Natural killer cell treated with Interleukin-12 subunit alpha and Interleukin-12 subunit beta and Interleukin-15 and Interleukin-18, amount 100 ng/mL, for 72 hours (primary cell): ENCODE results near the gene IFNA10. TPM values are rescaled to one million over a fixed set of nuclear protein-coding genes. Genes with fewer than 3 reads are reported as not detected.
"Not testable (repeated sequence)": the region's sequence is repeated elsewhere in the genome, so short reads cannot be mapped to it uniquely, and the experiment has no call there.

ENCODE experiments used
- ATAC-seq, 2 donors: fragments of 150-1000 bp; cut with Tn5 transposase in 1 of 2; sonication (Bioruptor Pico), chemical (Tn5 transposase) in 1 of 2; 2 replicates each; pipeline ENCODE4 v1.10.0; 2021
- DNase-seq: peaks from one replicate; pipeline ENCODE4 v3.0.0; 2022; ENCODE audit warnings: low spot score
- H3K27ac Mint-ChIP-seq, 2 donors: 1 replicate in 1 of 2; 2 replicates in 1 of 2; pipeline ENCODE4 v1.8.0; 2022; ENCODE audit warnings: mixed read lengths in 2 of 2, mild to moderate bottlenecking in 1 of 2, moderate library complexity in 1 of 2
- H3K27me3 Mint-ChIP-seq, 2 donors: 1 replicate in 1 of 2; 2 replicates in 1 of 2; pipeline ENCODE4 v1.8.0; 2022; ENCODE audit warnings: mixed read lengths in 2 of 2
- H3K36me3 Mint-ChIP-seq: one replicate; pipeline ENCODE4 v1.8.0; 2022; ENCODE audit warnings: mixed read lengths
- H3K4me1 Mint-ChIP-seq, 2 donors: 1 replicate in 1 of 2; 2 replicates in 1 of 2; pipeline ENCODE4 v1.8.0; 2022; ENCODE audit warnings: low read depth in 2 of 2, mixed read lengths in 2 of 2, mild to moderate bottlenecking in 1 of 2
- H3K4me3 Mint-ChIP-seq: one replicate; pipeline ENCODE4 v1.8.0; 2022; ENCODE audit warnings: mixed read lengths
- H3K9me3 Mint-ChIP-seq: 2 replicates; pipeline ENCODE4 v1.8.0; 2022; ENCODE audit warnings: mixed read lengths
- total RNA-seq, 2 donors: library from RNA; stranded (reverse); gene quantifications; one replicate each; pipeline ENCODE4 v1.2.3, GENCODE V29; 2022

Gene IFNA10
- total RNA-seq, 2 donors from 2014 or later = not detected

- not testable (repeated sequence) for H3K27ac Mint-ChIP-seq, ATAC-seq, H3K36me3 Mint-ChIP-seq, DNase-seq, H3K9me3 Mint-ChIP-seq, H3K4me1 Mint-ChIP-seq
- peak overlapping the region; percentile 60 for H3K4me3 Mint-ChIP-seq
- peaks cover 12 to 25% of the 10 kb centered on the region in 2 donors for H3K27me3 Mint-ChIP-seq
Measured at GRCh38 chr9:21213411-21214326, 6.7 kb upstream of the IFNA10 start.

DNA sequence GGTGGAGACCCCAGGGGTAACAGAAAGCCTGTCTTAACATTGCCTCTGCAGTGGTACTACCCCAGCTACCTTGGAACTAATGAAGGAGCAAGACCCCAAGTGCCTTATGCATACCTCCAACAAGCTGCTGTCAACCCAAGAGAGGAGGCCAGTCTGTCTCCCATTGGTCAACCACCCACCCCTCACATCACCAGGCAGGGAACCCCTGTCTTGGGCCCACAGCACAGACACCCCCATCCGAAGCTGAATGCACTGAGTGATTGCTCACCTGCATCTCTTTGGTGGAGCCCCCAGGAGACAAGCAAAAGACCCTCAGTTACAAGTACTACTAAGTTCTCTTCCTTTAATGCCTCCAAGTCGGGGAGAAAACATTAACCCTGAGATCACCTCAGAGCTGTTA lies 5.2 kb upstream of the IFNA10 start:
- not testable (repeated sequence) for H3K9me3 Mint-ChIP-seq, H3K36me3 Mint-ChIP-seq, H3K4me1 Mint-ChIP-seq, H3K4me3 Mint-ChIP-seq, H3K27ac Mint-ChIP-seq, DNase-seq
- ATAC-seq = peak in 1 of 2 donors; percentile 41
- peaks cover 12 to 21% of the 10 kb centered on the region in 2 donors for H3K27me3 Mint-ChIP-seq

GRCh38 chr9:21210782-21211181 lies 3.8 kb upstream of the IFNA10 start:
- H3K4me3 Mint-ChIP-seq, ATAC-seq, H3K4me1 Mint-ChIP-seq, H3K9me3 Mint-ChIP-seq, H3K36me3 Mint-ChIP-seq, H3K27ac Mint-ChIP-seq, DNase-seq: not testable (repeated sequence)
- peaks cover 8 to 20% of the 10 kb centered on the region in 2 donors for H3K27me3 Mint-ChIP-seq

DNA sequence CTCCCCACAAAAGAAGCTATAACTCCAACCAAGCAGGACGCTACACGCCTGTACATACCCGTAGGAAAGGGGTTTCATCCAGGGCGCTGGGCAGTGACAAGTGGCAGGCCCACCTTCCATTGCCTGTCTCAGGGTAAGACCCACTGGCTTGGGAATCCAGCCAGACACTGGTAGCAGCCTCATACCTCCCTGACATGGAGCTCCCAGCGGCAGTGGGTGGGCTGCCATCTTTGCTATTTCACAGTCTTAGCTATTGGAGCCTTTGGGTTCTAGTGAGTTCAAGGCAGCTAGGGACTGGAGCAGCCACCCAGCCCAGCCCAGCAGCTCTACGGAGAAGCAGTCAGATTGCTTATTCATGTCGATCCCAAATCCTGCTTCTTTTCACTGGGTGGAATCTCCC lies 3.4 kb upstream of the IFNA10 start:
- Mint-ChIP-seq H3K4me3 (no peak overlapping the region), H3K27me3 (peaks cover 8 to 20% of the 10 kb centered on the region in 2 donors), H3K36me3 (peaks cover 4% of the 10 kb centered on the region), H3K4me1 (peaks cover 0 to 6% of the 10 kb centered on the region in 2 donors), H3K27ac (no peak overlapping the region), H3K9me3 (no peaks in the 10 kb centered on the region)
- ATAC-seq (no peak), DNase-seq (no peak)

GRCh38 chr9:21205204-21205603 lies 1.7 kb downstream of the IFNA10 start:
- H3K9me3 Mint-ChIP-seq = no peaks in the 10 kb centered on the region
- H3K27ac Mint-ChIP-seq = no peak overlapping the region
- ATAC-seq (no peak), DNase-seq (no peak)
- no peaks in the 10 kb centered on the region for H3K4me1 Mint-ChIP-seq
- no peak overlapping the region for H3K4me3 Mint-ChIP-seq
- peaks cover 5% of the 10 kb centered on the region for H3K36me3 Mint-ChIP-seq
- H3K27me3 Mint-ChIP-seq = peaks cover 21 to 25% of the 10 kb centered on the region in 2 donors

GRCh38 chr9:21202105-21202504 lies 4.8 kb downstream of the IFNA10 start, which contains the start of gene IFNA7:
IFNA7 (minus strand) TSS chr9:21202205; CDS start chr9:21202165, 40 bp downstream.
- H3K9me3 Mint-ChIP-seq, DNase-seq, ATAC-seq, H3K27ac Mint-ChIP-seq, H3K4me3 Mint-ChIP-seq, H3K36me3 Mint-ChIP-seq, H3K4me1 Mint-ChIP-seq: not testable (repeated sequence)
- peaks cover 21 to 25% of the 10 kb centered on the region in 2 donors for H3K27me3 Mint-ChIP-seq

DNA sequence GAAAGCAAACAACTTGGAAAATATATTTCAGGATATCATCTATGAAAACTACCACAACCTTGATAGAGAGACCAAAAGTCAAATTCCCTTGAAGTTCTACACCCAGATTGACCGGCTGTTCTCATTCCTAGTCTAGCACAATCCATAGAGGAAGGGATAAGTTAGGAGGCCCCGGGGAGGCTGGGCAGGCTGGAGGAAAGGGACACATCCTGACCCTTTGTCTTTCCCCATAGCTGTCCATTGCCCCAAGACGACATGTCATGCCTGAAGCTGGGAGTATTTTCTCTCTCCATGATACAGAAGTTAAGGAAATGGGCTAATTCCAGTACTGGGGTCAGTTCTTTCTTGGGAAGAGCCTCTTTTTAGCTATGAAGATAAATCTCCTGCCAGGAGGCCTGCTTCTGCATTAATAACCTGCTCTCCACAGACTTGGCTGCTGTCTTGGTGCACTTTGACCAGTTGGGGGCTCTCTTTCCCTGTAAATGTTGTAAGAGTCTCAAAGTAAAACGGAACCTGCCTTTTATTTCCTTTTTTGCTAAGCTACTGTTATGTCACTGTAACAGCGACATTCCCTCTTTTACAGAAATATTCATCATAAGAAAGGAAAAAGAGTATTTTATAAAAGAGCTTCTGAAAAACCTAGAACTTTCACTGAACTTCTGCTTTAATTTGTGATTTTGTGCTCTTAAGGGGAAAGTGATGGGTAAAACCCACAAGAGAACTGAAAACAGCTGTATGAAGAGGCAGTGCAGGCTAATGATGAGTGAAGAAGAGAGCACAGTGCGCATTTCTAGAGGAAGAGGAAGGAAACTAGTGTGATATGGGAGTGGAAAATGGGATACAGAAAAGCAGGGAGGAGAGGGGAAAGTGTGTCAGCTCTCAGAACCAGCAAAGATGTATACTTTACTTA lies 11.8 kb downstream of the IFNA10 start:
- not testable (repeated sequence) for H3K27me3 Mint-ChIP-seq, H3K4me1 Mint-ChIP-seq, DNase-seq, H3K9me3 Mint-ChIP-seq, H3K36me3 Mint-ChIP-seq
- Mint-ChIP-seq H3K4me3 (peak overlapping the region; percentile 63), H3K27ac (peak overlapping the region in 1 of 2 donors; percentile 52)
- peak; percentile 65 to 80 for ATAC-seq

- DNase-seq, H3K36me3 Mint-ChIP-seq, ATAC-seq, H3K27me3 Mint-ChIP-seq, H3K4me1 Mint-ChIP-seq, H3K9me3 Mint-ChIP-seq, H3K27ac Mint-ChIP-seq, H3K4me3 Mint-ChIP-seq: not testable (repeated sequence)
Measured at GRCh38 chr9:21187487-21187886, 19.5 kb downstream of the IFNA10 start, which contains the start of gene IFNA4. IFNA4 (minus strand) TSS chr9:21187587; CDS start chr9:21187531, 56 bp downstream.

GRCh38 chr9:21182810-21183736 lies 23.9 kb downstream of the IFNA10 start:
- not testable (repeated sequence) for H3K36me3 Mint-ChIP-seq, H3K9me3 Mint-ChIP-seq, H3K4me1 Mint-ChIP-seq, H3K4me3 Mint-ChIP-seq, H3K27me3 Mint-ChIP-seq, DNase-seq, H3K27ac Mint-ChIP-seq
- ATAC-seq = peak in 1 of 2 donors; percentile 71

DNA sequence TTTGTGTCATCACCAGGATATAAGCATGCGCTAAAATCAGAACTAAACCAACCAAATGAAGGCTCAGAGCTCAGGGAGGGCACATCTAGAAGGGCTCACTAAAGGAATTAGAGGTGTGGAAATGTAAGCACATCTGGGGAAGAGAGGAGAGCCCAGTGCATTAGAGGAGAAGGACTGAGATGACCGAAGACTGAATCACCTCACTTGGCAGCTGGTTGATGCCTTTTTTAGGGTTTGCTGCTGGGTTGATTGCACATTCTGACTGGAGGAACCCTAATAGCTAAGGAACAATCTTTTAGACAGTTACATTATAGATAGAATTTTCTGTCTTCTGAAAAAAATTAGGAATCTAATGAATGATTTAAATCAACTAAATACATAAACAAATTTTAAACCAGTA lies 32.3 kb downstream of the IFNA10 start:
- no peak for ATAC-seq
- H3K4me1 Mint-ChIP-seq = no peaks in the 10 kb centered on the region
- no peak overlapping the region for H3K27ac Mint-ChIP-seq
- H3K9me3 Mint-ChIP-seq = no peaks in the 10 kb centered on the region
- H3K27me3 Mint-ChIP-seq = peaks cover 6 to 7% of the 10 kb centered on the region in 2 donors
- DNase-seq = no peak
- H3K36me3 Mint-ChIP-seq = no peaks in the 10 kb centered on the region
- no peak overlapping the region for H3K4me3 Mint-ChIP-seq

DNA sequence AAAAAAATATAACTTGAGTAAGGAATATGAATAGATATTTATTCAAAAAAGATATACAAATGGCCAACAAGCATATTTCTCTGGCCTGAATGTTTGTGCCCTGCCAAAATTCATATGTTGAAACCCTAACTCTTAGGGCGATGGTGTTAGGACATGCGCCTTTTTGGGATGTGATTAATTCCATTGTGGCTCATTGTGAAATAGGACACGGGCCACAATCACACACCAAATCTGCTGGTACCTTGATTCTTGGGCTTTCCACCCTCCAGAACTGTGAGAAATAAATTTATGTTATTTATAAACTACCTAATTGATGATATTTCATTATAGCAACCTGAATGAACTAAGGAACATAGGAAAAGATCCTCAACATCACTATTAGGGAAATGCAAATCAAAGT lies 34.8 kb downstream of the IFNA10 start:
- no peak for DNase-seq
- Mint-ChIP-seq H3K27me3 (peaks cover 3% of the 10 kb centered on the region in 2 donors), H3K9me3 (no peaks in the 10 kb centered on the region), H3K36me3 (no peaks in the 10 kb centered on the region), H3K4me1 (no peaks in the 10 kb centered on the region), H3K4me3 (no peak overlapping the region), H3K27ac (no peak overlapping the region)
- no peak for ATAC-seq

- no peaks in the 10 kb centered on the region for H3K27me3 Mint-ChIP-seq
- no peak overlapping the region for H3K4me3 Mint-ChIP-seq
- no peak for ATAC-seq
- H3K36me3 Mint-ChIP-seq = no peaks in the 10 kb centered on the region
- no peaks in the 10 kb centered on the region for H3K9me3 Mint-ChIP-seq
- DNase-seq = no peak
- no peaks in the 10 kb centered on the region for H3K4me1 Mint-ChIP-seq
- H3K27ac Mint-ChIP-seq = no peak overlapping the region
Measured at GRCh38 chr9:21171351-21171750, 35.6 kb downstream of the IFNA10 start.

- not testable (repeated sequence) for H3K27me3 Mint-ChIP-seq, H3K4me3 Mint-ChIP-seq, DNase-seq, H3K27ac Mint-ChIP-seq, H3K36me3 Mint-ChIP-seq, H3K9me3 Mint-ChIP-seq, ATAC-seq
- peaks cover 8 to 18% of the 10 kb centered on the region in 2 donors for H3K4me1 Mint-ChIP-seq
Measured at GRCh38 chr9:21166560-21166959, 40.4 kb downstream of the IFNA10 start, which contains the start of gene IFNA21. IFNA21 (minus strand) TSS chr9:21166660; CDS start chr9:21166612, 48 bp downstream.
